ENCODE results near the gene EXOC6B.

EXOC6B gene

GRCh38 chr2:72524071-72524470 is 301.8 kb downstream of the EXOC6B start:
- ChIA-PET CTCF (no interaction called here), POLR2A (ENCODE audit: low non-redundant PET) (no interaction called here)

GRCh38 chr2:72515696-72516095 is 310.1 kb downstream of the EXOC6B start:
- no peak for DNase-seq (ENCODE audit: low spot score)
- POLR2A ChIA-PET (ENCODE audit: low non-redundant PET), result no interaction called here
- no peak for TF ChIP-seq CTCF (conservative IDR thresholded peaks at IDR 0.05; ENCODE audit: low read depth)
- CTCF ChIA-PET, result interaction anchor here (0.5 kb wide), 1 partner anchor 295 kb away, joined by 3 read pairs; no protein-coding TSS in a partner anchor
- no peak overlapping the region for H3K27ac ChIP-seq

More at GRCh38 chr2:72524071-72524470, 301.8 kb downstream of the EXOC6B start:
- H3K27ac ChIP-seq, result no peak overlapping the region
- no peak for TF ChIP-seq CTCF (conservative IDR thresholded peaks at IDR 0.05; ENCODE audit: low read depth)
- no peak for DNase-seq (ENCODE audit: low spot score)

- DNase-seq (ENCODE audit: low spot score), result no peak
- no peak overlapping the region for H3K27ac ChIP-seq
- TF ChIP-seq CTCF (conservative IDR thresholded peaks at IDR 0.05; ENCODE audit: low read depth), result no peak
- ChIA-PET POLR2A (ENCODE audit: low non-redundant PET) (no interaction called here), CTCF (interaction anchor here (1.0 kb wide), 1 partner anchor 35 kb away, joined by 3 read pairs; no protein-coding TSS in a partner anchor)
These were observed 312.8 kb downstream of the EXOC6B start for GRCh38 chr2:72513011-72513410.

GRCh38 chr2:72512376-72512775 is 313.5 kb downstream of the EXOC6B start:
- TF ChIP-seq CTCF (conservative IDR thresholded peaks at IDR 0.05; ENCODE audit: low read depth), result no peak
- no peak for DNase-seq (ENCODE audit: low spot score)
- ChIA-PET POLR2A (ENCODE audit: low non-redundant PET) (no interaction called here), CTCF (interaction anchor here (1.0 kb wide), 1 partner anchor 34 kb away, joined by 3 read pairs; no protein-coding TSS in a partner anchor)
- no peak overlapping the region for H3K27ac ChIP-seq

GRCh38 chr2:72511906-72512305 is 313.9 kb downstream of the EXOC6B start:
- ChIA-PET CTCF (no interaction called here), POLR2A (ENCODE audit: low non-redundant PET) (no interaction called here)
- H3K27ac ChIP-seq, result no peak overlapping the region
- no peak for DNase-seq (ENCODE audit: low spot score)
- TF ChIP-seq CTCF (conservative IDR thresholded peaks at IDR 0.05; ENCODE audit: low read depth), result no peak

- DNase-seq (ENCODE audit: low spot score), result no peak
- H3K27ac ChIP-seq, result no peak overlapping the region
- TF ChIP-seq CTCF (conservative IDR thresholded peaks at IDR 0.05; ENCODE audit: low read depth), result no peak
- POLR2A ChIA-PET (ENCODE audit: low non-redundant PET), result no interaction called here
- CTCF ChIA-PET, result interaction anchor here (0.6 kb wide), 1 partner anchor 347 kb away, joined by 4 read pairs; no protein-coding TSS in a partner anchor
These were observed 328.1 kb downstream of the EXOC6B start for GRCh38 chr2:72497763-72498162.

- ChIA-PET POLR2A (ENCODE audit: low non-redundant PET) (no interaction called here), CTCF (no interaction called here)
- no peak overlapping the region for H3K27ac ChIP-seq
- TF ChIP-seq CTCF (conservative IDR thresholded peaks at IDR 0.05; ENCODE audit: low read depth), result no peak
- DNase-seq (ENCODE audit: low spot score), result no peak
These were observed 329.4 kb downstream of the EXOC6B start for GRCh38 chr2:72496479-72496878.
